HG02870 (cell line): ENCODE measurements around the gene NCF2.

Experiments
- ATAC-seq: cut with Tn5 transposase; IDR thresholded peaks from one replicate; pipeline ENCODE4 v1.9.1; 2021; ENCODE audit warnings: mild to moderate bottlenecking, moderate library complexity; ENCODE audit not compliant: unreplicated experiment

NCF2 gene

GRCh38 chr1:183553331-183553730 lies 36.9 kb downstream of the NCF2 start:
- ATAC-seq: no peak

- no peak for ATAC-seq
These were observed 37.4 kb downstream of the NCF2 start for GRCh38 chr1:183552891-183553290.

GRCh38 chr1:183552441-183552840 lies 37.8 kb downstream of the NCF2 start:
- ATAC-seq: no peak

GRCh38 chr1:183551924-183552323 lies 38.3 kb downstream of the NCF2 start:
- no peak for ATAC-seq

GRCh38 chr1:183550915-183551314 lies 39.3 kb downstream of the NCF2 start:
- no peak for ATAC-seq

- ATAC-seq: no peak
These were observed 42.1 kb downstream of the NCF2 start for GRCh38 chr1:183548116-183548515.

GRCh38 chr1:183546427-183546826 lies 43.8 kb downstream of the NCF2 start:
- ATAC-seq: no peak

GRCh38 chr1:183544598-183545297 lies 45.5 kb downstream of the NCF2 start:
- ATAC-seq: no peak

GRCh38 chr1:183543619-183544204 lies 46.5 kb downstream of the NCF2 start:
- ATAC-seq: peak; percentile 59

- no peak for ATAC-seq
These were observed 52.9 kb downstream of the NCF2 start for GRCh38 chr1:183537405-183537804.

GRCh38 chr1:183533617-183534174 lies 56.6 kb downstream of the NCF2 start:
- no peak for ATAC-seq

GRCh38 chr1:183528577-183528976 lies 61.7 kb downstream of the NCF2 start:
- ATAC-seq: no peak

GRCh38 chr1:183522104-183522503 lies 68.2 kb downstream of the NCF2 start:
- ATAC-seq: no peak

GRCh38 chr1:183520379-183520778 lies 69.9 kb downstream of the NCF2 start:
- ATAC-seq: no peak

GRCh38 chr1:183517401-183517800 lies 72.9 kb downstream of the NCF2 start:
- ATAC-seq: no peak

- ATAC-seq: no peak
These were observed 73.5 kb downstream of the NCF2 start for GRCh38 chr1:183516725-183517124.

- no peak for ATAC-seq
These were observed 75.1 kb downstream of the NCF2 start for GRCh38 chr1:183515002-183515689.

- no peak for ATAC-seq
These were observed 76.0 kb downstream of the NCF2 start for GRCh38 chr1:183514235-183514634.

GRCh38 chr1:183512450-183512849 lies 77.8 kb downstream of the NCF2 start:
- no peak for ATAC-seq

GRCh38 chr1:183508694-183509093 lies 81.6 kb downstream of the NCF2 start:
- no peak for ATAC-seq

- no peak for ATAC-seq
These were observed 83.7 kb downstream of the NCF2 start for GRCh38 chr1:183506561-183506960.
